GM06990 (cell line): Measurements from ENCODE around the gene SKI.

Source experiments
- DNase-seq: peaks from one replicate; pipeline ENCODE4 v3.0.0-alpha.2; 2011; ENCODE audit not compliant: insufficient read length; ENCODE audit errors: extremely low read depth
- H3K27me3 ChIP-seq: replicated peaks from 2 replicates; pipeline ENCODE4 v1.6.0; 2011; ENCODE audit warnings: low read length; ENCODE audit not compliant: control insufficient read depth, insufficient read depth
- H3K36me3 ChIP-seq: 2 replicates; pipeline ENCODE4 v1.5.1; 2011; ENCODE audit warnings: low read length; ENCODE audit not compliant: control insufficient read depth, insufficient read depth
- H3K4me3 ChIP-seq: replicated peaks from 2 replicates; pipeline ENCODE4 v1.5.1; 2011; ENCODE audit warnings: low read depth, mild to moderate bottlenecking, control low read depth, low read length
- TF ChIP-seq, protein P1 (sequence below): IDR thresholded peaks from 2 replicates; pipeline ENCODE4 v1.5.1; 2011; ENCODE audit warnings: low read length, control low read depth, mild to moderate bottlenecking, inconsistent platforms; ENCODE audit not compliant: insufficient read depth, poor library complexity, severe bottlenecking

Gene SKI

DNA sequence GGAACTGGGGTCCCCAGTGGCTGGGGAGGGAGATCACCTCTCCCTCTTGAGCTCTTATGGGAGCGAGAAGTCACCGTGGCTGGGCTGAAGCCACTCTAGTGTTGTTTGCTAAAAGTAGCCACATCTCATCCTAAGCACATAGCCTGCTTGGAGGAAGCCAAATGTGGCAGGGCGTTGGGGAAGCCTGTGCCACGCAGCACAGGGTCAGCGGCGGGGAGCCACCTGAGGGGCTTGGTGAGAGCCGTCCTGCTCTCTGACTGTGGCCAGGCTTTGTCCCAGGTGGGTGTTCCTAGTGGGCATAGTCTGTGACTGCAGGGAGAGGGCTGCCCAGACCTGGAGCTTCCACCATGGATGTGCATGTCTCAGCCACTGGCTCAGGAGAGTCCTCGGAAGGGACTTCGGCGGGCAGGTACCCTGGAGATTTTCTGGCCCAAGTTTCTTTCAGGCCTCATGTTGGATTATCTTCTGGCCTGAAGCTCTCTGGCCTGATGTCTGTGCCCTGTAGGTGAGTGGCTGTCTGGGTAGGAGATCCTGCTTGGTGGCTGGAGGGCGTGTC lies 124.3 kb downstream of the SKI start:
- H3K4me3 ChIP-seq: no peak overlapping the region
- no peak for DNase-seq
- TF ChIP-seq, protein P1, sequence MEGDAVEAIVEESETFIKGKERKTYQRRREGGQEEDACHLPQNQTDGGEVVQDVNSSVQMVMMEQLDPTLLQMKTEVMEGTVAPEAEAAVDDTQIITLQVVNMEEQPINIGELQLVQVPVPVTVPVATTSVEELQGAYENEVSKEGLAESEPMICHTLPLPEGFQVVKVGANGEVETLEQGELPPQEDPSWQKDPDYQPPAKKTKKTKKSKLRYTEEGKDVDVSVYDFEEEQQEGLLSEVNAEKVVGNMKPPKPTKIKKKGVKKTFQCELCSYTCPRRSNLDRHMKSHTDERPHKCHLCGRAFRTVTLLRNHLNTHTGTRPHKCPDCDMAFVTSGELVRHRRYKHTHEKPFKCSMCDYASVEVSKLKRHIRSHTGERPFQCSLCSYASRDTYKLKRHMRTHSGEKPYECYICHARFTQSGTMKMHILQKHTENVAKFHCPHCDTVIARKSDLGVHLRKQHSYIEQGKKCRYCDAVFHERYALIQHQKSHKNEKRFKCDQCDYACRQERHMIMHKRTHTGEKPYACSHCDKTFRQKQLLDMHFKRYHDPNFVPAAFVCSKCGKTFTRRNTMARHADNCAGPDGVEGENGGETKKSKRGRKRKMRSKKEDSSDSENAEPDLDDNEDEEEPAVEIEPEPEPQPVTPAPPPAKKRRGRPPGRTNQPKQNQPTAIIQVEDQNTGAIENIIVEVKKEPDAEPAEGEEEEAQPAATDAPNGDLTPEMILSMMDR: no peak
- H3K27me3 ChIP-seq: no peaks in the 10 kb centered on the region
- no peaks in the 10 kb centered on the region for H3K36me3 ChIP-seq

DNA sequence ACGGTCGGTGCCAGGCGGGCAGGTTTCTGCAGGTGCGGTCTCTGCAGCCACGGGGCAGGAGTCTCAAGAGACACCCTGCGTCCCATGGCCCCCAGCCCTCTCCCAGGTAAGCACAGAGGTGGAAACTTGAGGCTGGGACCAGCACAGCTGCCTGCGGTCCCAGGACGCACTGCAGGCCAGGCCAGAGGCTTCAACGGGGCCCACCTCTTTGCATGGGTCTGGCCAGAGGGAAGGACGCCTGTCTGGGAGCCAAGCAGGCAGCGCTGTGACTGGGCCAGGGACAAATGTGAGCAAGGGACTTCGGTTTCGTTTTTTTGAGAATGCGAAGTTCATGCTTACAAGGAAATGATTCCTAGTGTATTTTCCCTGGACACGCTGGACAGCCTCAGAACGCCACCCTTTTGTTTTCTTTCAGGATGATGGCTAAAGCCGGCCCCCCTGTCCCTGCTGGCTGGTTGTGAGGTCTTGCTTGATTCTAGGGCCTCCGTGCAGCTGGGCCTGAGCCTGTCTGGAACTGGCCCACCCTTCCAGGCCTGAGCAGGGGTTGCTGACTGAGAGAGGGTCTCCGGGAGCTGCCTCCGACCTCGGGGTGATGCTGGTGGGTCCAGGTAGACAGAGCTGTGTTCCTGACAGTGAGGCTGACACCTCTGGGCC lies 124.9 kb downstream of the SKI start:
- Histone ChIP-seq H3K4me3 (no peak overlapping the region), H3K27me3 (no peaks in the 10 kb centered on the region), H3K36me3 (no peaks in the 10 kb centered on the region)
- DNase-seq: no peak
- TF ChIP-seq, protein P1: no peak

DNA sequence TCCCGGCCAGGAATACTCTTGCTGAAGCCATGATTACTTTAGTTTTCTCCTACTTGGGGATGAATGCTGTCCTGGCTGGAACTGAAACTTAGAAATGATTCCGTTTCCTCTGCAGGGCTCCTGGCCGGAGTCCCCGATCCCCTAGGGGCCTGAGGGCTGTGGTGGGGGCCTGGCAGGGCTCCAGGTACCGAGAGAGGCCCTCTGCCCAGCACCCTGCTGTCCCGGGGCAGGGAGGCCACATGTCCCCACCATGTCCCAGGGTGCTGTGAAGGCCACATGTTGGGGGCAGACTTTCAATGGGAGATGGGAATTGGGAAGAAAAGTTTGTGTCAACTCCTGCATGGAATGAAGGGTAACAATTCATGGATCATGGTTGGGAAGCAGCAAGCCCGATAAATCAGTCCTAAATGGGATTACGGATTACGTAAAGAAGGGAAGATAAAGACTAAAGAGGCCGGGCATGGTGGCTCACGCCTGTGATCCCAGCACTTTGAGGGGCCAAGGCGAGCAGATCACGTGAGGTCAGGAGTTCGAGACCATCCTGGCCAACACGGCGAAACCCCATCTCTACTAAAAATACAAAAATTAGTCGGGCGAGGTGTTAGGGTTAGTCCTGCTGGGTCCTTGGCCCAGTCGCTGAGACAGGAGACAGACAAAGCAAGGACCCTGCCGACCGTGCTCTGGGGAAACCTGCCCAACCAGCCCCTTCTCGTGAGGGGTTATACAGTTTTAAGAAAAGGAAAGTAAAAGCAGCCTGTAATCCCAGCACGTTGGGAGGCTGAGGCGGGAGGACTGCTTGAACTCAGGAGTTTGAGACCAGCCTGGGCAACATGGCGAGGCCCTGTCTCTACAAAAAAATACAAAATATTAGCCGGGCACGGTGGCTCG lies 125.7 kb downstream of the SKI start:
- Histone ChIP-seq H3K27me3 (no peaks in the 10 kb centered on the region), H3K4me3 (no peak overlapping the region), H3K36me3 (no peaks in the 10 kb centered on the region)
- DNase-seq: no peak
- TF ChIP-seq, protein P1: no peak

DNA sequence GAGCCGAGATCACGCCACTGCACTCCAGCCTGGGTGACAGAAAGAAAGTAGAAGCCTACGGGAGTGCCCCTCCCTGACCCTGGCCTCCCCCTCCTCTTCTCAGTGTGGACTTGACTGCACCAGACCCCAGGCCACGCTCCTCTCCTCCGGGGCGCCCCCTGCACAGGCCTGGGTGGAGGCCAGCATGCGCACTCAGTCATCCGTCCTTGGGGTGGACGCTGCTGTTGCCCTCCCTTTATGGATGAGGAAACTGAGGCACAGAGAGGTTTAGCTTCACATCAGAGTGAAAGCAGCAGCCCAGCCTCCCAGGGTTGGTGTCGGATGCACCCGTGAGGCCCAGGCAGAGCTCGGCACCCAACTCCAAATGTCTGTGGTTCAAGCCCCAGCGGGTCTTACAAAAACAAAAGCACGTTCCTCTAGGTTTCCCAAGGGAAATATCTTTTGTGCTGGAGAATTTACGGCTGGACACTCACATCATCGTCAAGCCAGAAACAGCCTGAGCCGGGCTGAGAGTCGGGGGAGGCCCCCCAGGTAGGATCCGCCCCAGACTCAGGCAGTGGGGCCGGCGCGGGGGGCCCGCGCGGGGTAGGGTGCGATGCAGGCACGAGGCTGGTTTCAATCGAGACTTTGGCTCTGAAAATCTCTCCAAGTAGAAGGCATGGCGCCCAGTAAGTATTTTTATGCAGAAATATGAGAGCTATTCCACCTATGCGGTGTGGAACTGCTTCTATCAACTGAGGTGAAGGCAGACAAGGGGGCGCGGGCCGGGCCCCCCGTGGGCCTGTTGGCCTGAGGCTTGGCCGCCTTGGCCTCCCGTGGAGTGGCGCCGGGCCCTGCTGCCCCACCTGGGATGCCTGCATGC lies 126.6 kb downstream of the SKI start:
- no peak for DNase-seq
- Histone ChIP-seq H3K36me3 (no peaks in the 10 kb centered on the region), H3K4me3 (no peak overlapping the region), H3K27me3 (no peaks in the 10 kb centered on the region)
- TF ChIP-seq, protein P1: no peak

DNA sequence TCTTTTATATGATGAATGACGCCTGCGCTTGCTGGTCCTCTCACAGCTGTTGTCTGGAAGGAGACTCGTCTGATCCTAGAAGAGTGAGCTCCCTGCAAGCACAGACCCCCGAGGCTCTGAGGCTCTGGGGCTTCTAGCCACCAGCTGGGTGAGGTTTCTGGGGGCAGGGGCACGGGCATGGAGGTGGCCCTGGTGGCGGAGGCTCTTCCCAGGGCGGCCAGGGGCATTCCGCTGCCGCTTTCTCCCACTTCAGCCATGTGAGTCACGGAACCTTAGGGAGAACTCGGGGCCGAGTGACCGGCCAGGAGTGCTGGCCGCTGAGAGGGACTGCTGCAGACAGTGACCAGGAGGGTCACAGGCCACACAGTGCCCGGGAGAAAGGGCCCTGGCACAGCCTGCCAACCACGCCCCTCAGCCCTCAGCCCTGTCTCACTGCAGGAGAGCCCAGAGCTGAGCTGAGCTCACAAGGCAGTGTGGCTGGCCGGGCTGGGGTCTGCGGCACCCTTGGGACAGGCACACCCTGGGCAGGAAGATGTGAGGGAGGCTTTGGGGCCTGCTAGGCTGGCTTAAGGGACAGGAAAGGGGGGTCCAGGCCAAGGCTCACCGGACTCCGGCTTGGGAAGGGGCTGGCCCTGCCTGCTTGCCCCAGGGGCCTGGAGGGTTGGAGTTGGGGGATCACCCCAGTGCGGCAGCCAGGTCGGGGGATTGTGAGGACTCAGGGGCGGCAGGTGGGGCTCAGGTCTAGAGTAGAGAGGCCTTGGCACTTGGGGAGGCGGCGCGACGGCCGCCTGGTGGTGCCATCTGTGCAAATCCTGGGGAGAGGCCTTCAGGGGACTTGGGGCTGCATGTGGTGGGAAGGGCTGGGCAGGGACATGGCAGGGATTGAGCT lies 127.5 kb downstream of the SKI start:
- Histone ChIP-seq H3K36me3 (no peaks in the 10 kb centered on the region), H3K27me3 (no peaks in the 10 kb centered on the region), H3K4me3 (no peak overlapping the region)
- TF ChIP-seq, protein P1: no peak
- DNase-seq: no peak
